ENCODE results near the gene SNTB2. TPM values are rescaled to one million over a fixed set of nuclear protein-coding genes. Genes with fewer than 3 reads are reported as not detected.

SNTB2 gene
- total RNA-seq, 4 donors from 2014 or later = 35.8 to 81.6 (median 57.8) TPM

DNA sequence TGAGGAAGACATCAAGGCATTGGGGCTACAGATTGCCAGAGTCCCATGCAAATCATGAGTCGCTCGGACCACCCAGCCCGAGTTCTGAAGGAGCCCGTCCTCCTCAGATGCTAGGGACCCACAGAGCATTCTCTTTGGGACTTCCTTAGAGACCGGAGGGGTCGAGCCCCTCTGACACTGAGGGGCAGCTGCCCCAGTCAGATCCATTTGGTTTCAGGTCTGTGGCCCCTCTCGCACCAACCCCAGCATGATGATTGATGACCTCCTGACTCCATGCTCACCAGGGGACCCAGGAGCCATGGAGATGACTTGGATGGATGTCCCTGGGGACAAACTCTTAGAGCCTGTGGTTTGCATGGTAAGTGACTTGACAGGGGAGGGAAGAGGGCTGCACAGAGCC, 135.4 kb downstream of the SNTB2 start:
- H3K27ac ChIP-seq = no peak overlapping the region
- H3K36me3 ChIP-seq = peaks cover 91% of the 10 kb centered on the region
- no peak overlapping the region for H3K4me3 ChIP-seq
- no peaks in the 10 kb centered on the region for H3K9me3 ChIP-seq
- TF ChIP-seq POLR2A (IDR thresholded peaks at IDR 0.05) = no peak
- TF ChIP-seq, protein P1, sequence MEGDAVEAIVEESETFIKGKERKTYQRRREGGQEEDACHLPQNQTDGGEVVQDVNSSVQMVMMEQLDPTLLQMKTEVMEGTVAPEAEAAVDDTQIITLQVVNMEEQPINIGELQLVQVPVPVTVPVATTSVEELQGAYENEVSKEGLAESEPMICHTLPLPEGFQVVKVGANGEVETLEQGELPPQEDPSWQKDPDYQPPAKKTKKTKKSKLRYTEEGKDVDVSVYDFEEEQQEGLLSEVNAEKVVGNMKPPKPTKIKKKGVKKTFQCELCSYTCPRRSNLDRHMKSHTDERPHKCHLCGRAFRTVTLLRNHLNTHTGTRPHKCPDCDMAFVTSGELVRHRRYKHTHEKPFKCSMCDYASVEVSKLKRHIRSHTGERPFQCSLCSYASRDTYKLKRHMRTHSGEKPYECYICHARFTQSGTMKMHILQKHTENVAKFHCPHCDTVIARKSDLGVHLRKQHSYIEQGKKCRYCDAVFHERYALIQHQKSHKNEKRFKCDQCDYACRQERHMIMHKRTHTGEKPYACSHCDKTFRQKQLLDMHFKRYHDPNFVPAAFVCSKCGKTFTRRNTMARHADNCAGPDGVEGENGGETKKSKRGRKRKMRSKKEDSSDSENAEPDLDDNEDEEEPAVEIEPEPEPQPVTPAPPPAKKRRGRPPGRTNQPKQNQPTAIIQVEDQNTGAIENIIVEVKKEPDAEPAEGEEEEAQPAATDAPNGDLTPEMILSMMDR (IDR thresholded peaks at IDR 0.05) = no peak
- no peak for TF ChIP-seq EP300 (IDR thresholded peaks at IDR 0.05)
- no peak for TF ChIP-seq POLR2AphosphoS5 (IDR thresholded peaks at IDR 0.05)
- 87% methylated on average over 7 of the region's 7 CpGs for WGBS
- no peaks in the 10 kb centered on the region for H3K27me3 ChIP-seq
- H3K4me1 ChIP-seq = peaks cover 8% of the 10 kb centered on the region
- no peak for DNase-seq (ENCODE audit: low spot score in 2 of 2)

DNA sequence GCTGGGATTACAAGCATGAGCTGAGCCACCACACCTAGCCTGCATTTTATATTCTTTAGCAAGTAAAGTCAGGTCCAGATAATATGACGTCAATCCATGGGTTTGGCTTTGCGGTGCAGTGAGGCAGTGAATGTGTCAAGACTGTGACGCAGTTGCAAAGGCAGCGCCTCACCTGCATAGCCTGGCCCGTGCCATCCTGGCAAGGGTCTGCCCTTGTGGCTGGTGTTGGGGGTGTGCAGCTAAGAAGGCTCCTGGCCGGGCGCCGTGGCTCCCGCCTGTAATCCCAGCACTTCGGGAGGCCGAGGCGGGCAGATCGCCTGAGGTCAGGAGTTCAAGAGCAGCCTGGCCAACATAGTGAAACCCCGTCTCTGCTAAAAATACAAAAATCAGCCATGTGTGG, 136.5 kb downstream of the SNTB2 start:
- DNase-seq (ENCODE audit: low spot score in 2 of 2) = no peak
- no peaks in the 10 kb centered on the region for H3K9me3 ChIP-seq
- peaks cover 16% of the 10 kb centered on the region for H3K4me1 ChIP-seq
- TF ChIP-seq, protein P1 (IDR thresholded peaks at IDR 0.05) = no peak
- no peak for TF ChIP-seq POLR2A (IDR thresholded peaks at IDR 0.05)
- TF ChIP-seq POLR2AphosphoS5 (IDR thresholded peaks at IDR 0.05) = no peak
- no peak for TF ChIP-seq EP300 (IDR thresholded peaks at IDR 0.05)
- H3K27ac ChIP-seq = no peak overlapping the region
- no peak overlapping the region for H3K4me3 ChIP-seq
- 100% methylated on average over 1 of the region's 14 CpGs for WGBS
- H3K27me3 ChIP-seq = no peaks in the 10 kb centered on the region
- peaks cover 81% of the 10 kb centered on the region for H3K36me3 ChIP-seq

DNA sequence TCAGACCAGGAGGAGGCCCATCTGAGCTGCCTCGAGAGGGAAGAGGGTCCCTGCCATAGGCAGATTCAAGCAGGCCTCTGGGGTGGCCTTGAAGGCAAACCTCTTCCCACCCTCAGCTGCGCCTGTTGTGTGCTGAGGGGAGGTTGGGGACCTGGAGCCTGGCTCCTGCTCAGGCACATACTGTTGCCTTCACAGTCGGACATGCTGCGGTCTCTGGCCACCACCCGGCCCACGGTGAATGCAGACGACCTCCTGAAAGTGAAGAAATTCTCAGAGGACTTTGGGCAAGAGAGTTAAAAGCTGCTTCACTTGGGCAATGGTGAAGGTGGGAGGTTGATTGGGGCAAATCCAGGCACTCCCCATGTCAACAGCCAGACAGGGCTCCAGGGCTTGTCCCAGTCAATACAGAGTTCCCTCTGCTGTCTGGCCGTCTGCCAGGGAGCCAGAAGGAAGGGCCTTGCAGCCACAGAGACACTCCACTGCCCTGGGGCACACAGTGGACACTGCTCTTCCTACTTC, 137.1 kb downstream of the SNTB2 start:
- peaks cover 23% of the 10 kb centered on the region for H3K4me1 ChIP-seq
- H3K27me3 ChIP-seq = no peaks in the 10 kb centered on the region
- H3K27ac ChIP-seq = no peak overlapping the region
- H3K4me3 ChIP-seq = no peak overlapping the region
- 72% methylated on average over 8 of the region's 8 CpGs for WGBS
- TF ChIP-seq POLR2A (IDR thresholded peaks at IDR 0.05) = no peak
- TF ChIP-seq EP300 (IDR thresholded peaks at IDR 0.05) = no peak
- no peak for TF ChIP-seq POLR2AphosphoS5 (IDR thresholded peaks at IDR 0.05)
- TF ChIP-seq, protein P1 (IDR thresholded peaks at IDR 0.05) = no peak
- DNase-seq (ENCODE audit: low spot score in 2 of 2) = no peak
- H3K36me3 ChIP-seq = peaks cover 75% of the 10 kb centered on the region
- no peaks in the 10 kb centered on the region for H3K9me3 ChIP-seq

DNA sequence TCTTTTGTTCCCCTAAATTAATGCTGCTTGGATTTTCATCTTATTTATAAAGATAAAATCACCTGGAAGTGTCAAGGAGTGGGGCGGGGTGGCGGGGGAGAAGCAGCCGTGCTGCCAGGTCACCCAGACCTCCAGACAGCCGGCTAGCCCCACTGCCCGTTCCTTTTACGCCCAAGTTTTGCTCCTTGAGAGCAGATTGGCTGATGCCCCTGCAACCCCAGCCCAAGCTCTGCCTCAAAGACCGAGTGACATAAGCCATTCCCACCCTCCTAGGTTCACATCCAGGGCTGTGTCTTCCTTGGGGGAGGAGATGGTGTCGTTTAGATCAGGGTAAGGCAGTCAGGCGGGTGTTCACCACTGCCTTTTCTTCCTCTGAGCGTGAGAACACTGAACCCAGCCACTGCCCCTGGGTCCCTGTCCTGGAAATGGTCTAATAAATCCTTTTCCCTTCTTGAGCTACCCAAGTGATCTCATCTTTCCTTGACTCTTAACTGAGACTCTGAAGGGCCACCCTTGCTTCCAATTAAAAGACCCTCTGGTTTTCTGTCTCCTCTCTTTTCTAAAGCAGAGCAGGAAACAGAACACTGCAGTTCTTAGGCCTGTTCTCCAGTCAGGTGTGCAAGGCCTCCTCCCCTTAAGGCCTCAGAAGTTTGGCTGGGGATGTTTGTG, 137.8 kb downstream of the SNTB2 start:
- no peak for DNase-seq (ENCODE audit: low spot score in 2 of 2)

DNA sequence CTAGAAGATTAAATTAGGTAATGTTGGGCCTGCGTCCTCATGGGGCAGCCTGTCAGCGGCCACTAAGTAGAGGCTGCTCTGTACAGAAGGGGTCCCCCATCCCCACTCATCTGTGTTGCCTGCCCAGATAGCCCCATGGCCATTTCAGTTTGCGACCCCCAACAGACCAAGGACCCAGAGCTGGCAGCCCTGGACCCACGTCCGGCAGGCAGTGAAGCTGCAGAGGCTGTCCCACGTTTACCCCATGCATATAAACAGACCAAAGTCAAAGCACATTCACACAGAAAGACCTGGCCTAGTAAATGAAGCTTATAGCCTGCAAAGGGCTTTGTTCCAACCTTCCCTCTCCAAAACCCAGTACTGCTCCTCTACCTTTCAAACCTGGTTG, 138.8 kb downstream of the SNTB2 start:
- Histone ChIP-seq H3K4me3 (no peak overlapping the region), H3K9me3 (no peaks in the 10 kb centered on the region), H3K4me1 (peaks cover 32% of the 10 kb centered on the region), H3K27me3 (no peaks in the 10 kb centered on the region), H3K36me3 (peaks cover 58% of the 10 kb centered on the region), H3K27ac (no peak overlapping the region)
- DNase-seq (ENCODE audit: low spot score in 2 of 2) = no peak
- TF ChIP-seq POLR2A (IDR thresholded peaks at IDR 0.05) (no peak), EP300 (IDR thresholded peaks at IDR 0.05) (no peak), POLR2AphosphoS5 (IDR thresholded peaks at IDR 0.05) (no peak)
- TF ChIP-seq, protein P1 (IDR thresholded peaks at IDR 0.05) = no peak
- WGBS = 71% methylated on average over 6 of the region's 6 CpGs

More for the DNA sequence above, 137.8 kb downstream of the SNTB2 start:
- TF ChIP-seq EP300 (IDR thresholded peaks at IDR 0.05) (no peak), POLR2A (IDR thresholded peaks at IDR 0.05) (no peak), POLR2AphosphoS5 (IDR thresholded peaks at IDR 0.05) (no peak)
- TF ChIP-seq, protein P1 (IDR thresholded peaks at IDR 0.05) = no peak
- peaks cover 68% of the 10 kb centered on the region for H3K36me3 ChIP-seq
- no peaks in the 10 kb centered on the region for H3K9me3 ChIP-seq
- no peaks in the 10 kb centered on the region for H3K27me3 ChIP-seq
- 67% methylated on average over 10 of the region's 10 CpGs for WGBS
- H3K4me3 ChIP-seq = no peak overlapping the region
- peaks cover 29% of the 10 kb centered on the region for H3K4me1 ChIP-seq
- no peak overlapping the region for H3K27ac ChIP-seq
